NB4 (cell line): ENCODE data around the gene PTGES3L.
A peak's percentile ranks its signal among the peaks of the same experiment; 100 is the strongest.

Source experiments
- DNase-seq: peaks from one replicate; pipeline ENCODE4 v3.0.0; 2010; ENCODE audit warnings: low read depth
- H3K4me3 ChIP-seq: one replicate; pipeline ENCODE4 v1.5.1; 2011; ENCODE audit warnings: mild to moderate bottlenecking, low read depth, low read length, moderate library complexity
- MYC ChIP-seq: IDR thresholded peaks from 2 replicates; pipeline ENCODE4 v1.6.1; 2011; ENCODE audit warnings: low read depth, low read length
- POLR2A ChIP-seq: IDR thresholded peaks from 2 replicates; pipeline ENCODE4 v1.6.1; 2011; ENCODE audit warnings: mild to moderate bottlenecking; ENCODE audit not compliant: insufficient read length; ENCODE audit errors: extremely low read depth
- TF ChIP-seq, protein P1 (sequence below): IDR thresholded peaks from 2 replicates; pipeline ENCODE4 v1.6.1; 2011; ENCODE audit warnings: low read depth, low read length
- TF ChIP-seq, protein P2 (sequence below): IDR thresholded peaks from one replicate; pipeline ENCODE4 v1.5.1; 2012; ENCODE audit warnings: low read depth, low read length

The PTGES3L gene

DNA sequence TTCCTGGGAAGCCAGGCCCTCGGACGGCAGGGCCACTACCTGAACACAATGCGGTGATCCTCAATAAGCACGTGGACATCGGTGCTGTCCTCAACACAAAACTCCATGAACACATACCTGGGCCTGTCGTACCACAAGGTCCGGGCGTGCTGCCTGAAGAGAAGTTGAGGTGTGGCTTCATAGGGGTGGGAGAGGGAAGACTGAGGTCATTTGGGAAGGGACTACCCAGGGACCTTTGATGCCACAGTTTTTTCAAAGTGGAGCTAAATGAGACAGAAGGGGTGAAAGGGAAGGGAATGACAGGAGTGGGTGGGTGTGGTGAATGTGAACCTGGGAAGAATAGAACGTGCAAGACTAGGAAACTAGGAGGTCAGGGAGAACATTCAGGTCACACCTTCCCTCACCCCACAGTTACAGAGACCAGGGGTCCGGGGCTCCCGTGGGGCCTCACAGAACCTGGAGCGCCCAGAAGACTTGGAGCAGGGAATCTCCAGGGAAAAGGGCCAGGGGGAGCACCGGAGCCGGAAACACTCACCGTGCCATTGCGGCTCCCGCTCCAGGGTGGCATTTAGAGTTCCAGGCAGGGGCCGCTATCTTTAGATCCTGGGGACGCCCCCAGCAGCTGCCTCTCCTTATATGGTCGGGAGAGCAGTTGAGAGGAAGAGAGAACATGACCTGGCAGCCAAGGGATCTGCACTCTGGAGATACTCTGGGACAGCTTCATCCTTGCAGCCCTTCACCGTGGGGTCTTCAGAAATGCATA is at the start of gene PTGES3L:
TSS of gene PTGES3L (minus strand) at position 570 of the 763 bp plus-strand sequence. CDS start at position 543, 27 bp downstream.
- TF ChIP-seq POLR2A (no peak), MYC (no peak)
- TF ChIP-seq, protein P1, sequence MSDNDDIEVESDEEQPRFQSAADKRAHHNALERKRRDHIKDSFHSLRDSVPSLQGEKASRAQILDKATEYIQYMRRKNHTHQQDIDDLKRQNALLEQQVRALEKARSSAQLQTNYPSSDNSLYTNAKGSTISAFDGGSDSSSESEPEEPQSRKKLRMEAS: no peak
- TF ChIP-seq, protein P2, sequence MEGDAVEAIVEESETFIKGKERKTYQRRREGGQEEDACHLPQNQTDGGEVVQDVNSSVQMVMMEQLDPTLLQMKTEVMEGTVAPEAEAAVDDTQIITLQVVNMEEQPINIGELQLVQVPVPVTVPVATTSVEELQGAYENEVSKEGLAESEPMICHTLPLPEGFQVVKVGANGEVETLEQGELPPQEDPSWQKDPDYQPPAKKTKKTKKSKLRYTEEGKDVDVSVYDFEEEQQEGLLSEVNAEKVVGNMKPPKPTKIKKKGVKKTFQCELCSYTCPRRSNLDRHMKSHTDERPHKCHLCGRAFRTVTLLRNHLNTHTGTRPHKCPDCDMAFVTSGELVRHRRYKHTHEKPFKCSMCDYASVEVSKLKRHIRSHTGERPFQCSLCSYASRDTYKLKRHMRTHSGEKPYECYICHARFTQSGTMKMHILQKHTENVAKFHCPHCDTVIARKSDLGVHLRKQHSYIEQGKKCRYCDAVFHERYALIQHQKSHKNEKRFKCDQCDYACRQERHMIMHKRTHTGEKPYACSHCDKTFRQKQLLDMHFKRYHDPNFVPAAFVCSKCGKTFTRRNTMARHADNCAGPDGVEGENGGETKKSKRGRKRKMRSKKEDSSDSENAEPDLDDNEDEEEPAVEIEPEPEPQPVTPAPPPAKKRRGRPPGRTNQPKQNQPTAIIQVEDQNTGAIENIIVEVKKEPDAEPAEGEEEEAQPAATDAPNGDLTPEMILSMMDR: no peak
- H3K4me3 ChIP-seq: peak within 1 kb of the TSS; percentile 84
- peak; percentile 60 for DNase-seq

DNA sequence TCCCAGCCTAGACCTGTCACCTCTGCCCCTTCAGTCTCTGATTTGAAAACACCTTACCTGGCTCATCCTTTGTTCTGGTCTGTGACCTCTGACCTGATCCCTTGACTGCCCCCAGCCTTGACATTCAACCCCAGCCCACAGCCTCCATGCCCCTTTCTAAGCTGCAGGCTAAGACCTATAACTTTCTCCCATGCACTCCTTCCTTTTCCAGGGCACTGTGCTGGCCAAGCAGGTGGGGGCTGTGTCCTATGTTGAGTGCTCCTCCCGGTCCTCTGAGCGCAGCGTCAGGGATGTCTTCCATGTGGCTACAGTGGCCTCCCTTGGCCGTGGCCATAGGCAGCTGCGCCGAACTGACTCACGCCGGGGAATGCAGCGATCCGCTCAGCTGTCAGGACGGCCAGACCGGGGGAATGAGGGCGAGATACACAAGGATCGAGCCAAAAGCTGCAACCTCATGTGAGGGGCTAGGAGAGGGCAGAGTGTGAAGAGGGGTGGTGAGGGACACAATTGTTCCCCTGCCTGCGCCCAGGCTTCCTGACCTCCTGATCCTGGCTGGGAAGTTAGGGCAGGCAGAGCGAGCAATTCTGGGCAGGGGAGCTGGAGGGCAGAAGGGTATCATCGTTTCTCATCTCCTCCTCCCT is 48.5 kb upstream of the PTGES3L start:
- no peak for DNase-seq
- no peak overlapping the region for H3K4me3 ChIP-seq
- TF ChIP-seq, protein P2: no peak
- TF ChIP-seq, protein P1: no peak
- TF ChIP-seq MYC (no peak), POLR2A (no peak)

DNA sequence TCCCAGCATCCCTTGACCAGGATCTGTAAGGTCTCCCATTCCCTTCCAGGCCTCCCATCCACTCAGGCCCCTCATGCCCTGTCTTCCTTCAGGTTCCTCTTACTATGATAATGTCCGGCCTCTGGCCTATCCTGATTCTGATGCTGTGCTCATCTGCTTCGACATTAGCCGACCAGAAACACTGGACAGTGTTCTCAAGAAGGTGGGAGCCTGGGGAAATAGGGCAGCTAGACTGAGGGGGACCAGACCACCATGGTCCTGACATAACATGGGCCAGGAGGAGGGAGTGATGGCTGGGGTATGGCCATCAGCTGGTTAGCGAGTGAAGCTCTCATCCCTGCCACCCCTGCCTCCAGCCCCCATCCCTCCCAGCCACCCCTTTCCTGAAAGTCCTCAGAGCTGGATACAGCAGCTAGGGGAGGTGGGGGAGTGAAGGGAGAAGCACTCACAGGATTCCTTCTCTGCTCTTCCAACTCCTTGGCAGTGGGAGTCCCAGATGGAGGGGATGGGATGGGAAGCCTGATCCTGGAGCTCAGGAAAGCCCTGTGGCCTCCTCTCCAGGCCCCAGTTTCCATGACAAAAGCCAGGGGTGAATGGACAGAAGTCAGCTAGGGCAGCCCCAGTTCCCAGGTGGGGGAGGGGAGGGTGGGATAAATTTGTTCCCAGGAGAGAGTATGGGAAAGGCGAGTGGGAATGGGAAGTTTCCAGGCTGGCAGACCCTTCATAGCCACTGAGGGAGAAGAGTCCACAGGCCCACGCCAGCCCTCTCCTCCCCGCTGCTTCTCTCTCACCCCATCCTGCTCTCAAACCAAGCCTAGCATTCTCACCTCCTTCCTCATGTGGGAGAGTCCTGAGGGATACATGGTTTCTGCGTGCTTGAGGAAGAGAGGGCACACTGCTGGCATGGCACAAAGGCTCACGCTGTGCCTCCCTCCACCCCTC is 47.5 kb upstream of the PTGES3L start:
- TF ChIP-seq POLR2A (no peak), MYC (no peak)
- TF ChIP-seq, protein P2: no peak
- TF ChIP-seq, protein P1: no peak
- no peak for DNase-seq
- no peak overlapping the region for H3K4me3 ChIP-seq

DNA sequence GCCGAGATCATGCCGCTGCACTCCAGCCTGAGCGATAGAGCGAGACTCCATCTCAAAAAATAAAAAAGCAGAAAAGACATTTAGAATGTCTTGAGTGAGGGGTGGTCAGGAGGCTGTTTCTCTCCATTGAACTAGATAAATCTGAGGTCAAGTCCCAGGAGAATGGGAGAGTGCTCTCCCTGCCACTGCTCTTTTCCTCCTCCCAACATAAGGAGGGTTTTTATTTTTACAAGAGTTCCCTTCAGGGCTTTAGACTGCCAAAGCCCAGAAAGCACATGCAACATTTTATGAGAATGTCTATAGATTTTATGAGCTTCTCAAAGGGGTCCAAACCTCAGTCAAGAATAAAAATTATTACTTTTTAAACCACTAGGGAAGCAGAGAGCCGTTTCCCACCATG is 46.7 kb upstream of the PTGES3L start:
- no peak overlapping the region for H3K4me3 ChIP-seq
- TF ChIP-seq POLR2A (no peak), MYC (no peak)
- TF ChIP-seq, protein P2: no peak
- TF ChIP-seq, protein P1: no peak
- DNase-seq: no peak

DNA sequence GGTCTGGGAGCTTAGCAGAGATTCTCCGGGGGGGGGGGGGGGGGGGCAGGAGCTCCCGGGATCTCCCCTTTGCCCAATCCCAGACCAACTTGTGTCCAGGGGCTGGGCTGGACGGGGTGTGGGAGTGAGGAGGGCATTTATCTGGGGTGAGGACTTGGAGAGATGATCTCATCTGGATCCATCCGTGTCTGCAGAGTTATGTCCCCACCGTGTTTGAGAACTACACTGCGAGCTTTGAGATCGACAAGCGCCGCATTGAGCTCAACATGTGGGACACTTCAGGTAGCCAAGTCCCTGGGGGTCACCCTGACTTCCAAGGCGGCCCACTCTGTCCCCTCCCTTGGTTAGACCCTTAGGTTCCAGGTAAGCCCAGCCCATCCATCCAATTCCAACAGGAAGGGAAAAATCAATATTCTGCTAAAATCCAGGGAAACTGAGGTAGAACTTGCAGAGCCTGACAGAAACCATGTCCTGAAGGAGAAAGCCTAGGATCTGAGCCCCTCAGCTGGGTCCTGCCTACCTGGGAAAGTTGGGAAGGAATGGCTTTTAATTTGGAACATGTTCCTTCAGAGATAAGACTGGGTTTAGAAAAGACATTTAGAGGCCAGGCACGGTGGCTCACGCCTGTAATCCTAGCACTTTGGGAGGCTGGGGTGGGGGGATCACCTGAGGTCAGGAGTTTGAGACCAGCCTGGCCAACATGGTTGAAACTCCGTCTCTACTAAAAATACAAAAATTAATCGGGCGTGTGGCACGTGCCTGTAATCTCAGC is 46.1 kb upstream of the PTGES3L start:
- TF ChIP-seq POLR2A (no peak), MYC (no peak)
- TF ChIP-seq, protein P1: no peak
- TF ChIP-seq, protein P2: no peak
- H3K4me3 ChIP-seq: no peak overlapping the region
- no peak for DNase-seq
